CD8-positive, alpha-beta memory T cell (primary cell): ENCODE measurements around the gene FZR1. TPM values are rescaled to one million over a fixed set of nuclear protein-coding genes. Genes with fewer than 3 reads are reported as not detected.

Source experiments
- CTCF ChIA-PET: fragments of 350-600 bp; sonication (Branson Sonifier 250); formaldehyde crosslinking; loops from one replicate; lab custom pipeline; 2021; ENCODE audit warnings: antibody characterized with exemption; lab: Charles Lee
- POLR2A ChIA-PET: fragments of 350-600 bp; sonication (Branson Sonifier 250); formaldehyde crosslinking; loops from one replicate; lab custom pipeline; 2021; ENCODE audit warnings: antibody characterized with exemption; lab: Charles Lee
- DNase-seq, 5 donors: peaks; one replicate each; pipeline versions ENCODE4 v3.0.0 to v3.0.0-alpha.2; 2020 to 2022; ENCODE audit warnings: mixed read lengths in 1 of 5
- H3K27ac ChIP-seq: one replicate; pipeline ENCODE4 v1.7.0; 2013; ENCODE audit warnings: low read depth, mild to moderate bottlenecking, low read length, moderate library complexity
- H3K27me3 ChIP-seq: 2 replicates; pipeline ENCODE4 v1.7.0; 2013; ENCODE audit warnings: low read length, mild to moderate bottlenecking; ENCODE audit not compliant: insufficient read depth, poor library complexity, severe bottlenecking
- H3K36me3 ChIP-seq: 2 replicates; pipeline ENCODE4 v1.7.0; 2013; ENCODE audit warnings: mild to moderate bottlenecking, low read length, moderate library complexity; ENCODE audit not compliant: insufficient read depth
- H3K4me1 ChIP-seq: 2 replicates; pipeline ENCODE4 v1.7.0; 2013; ENCODE audit warnings: mild to moderate bottlenecking, low read length, moderate library complexity; ENCODE audit not compliant: insufficient read depth
- H3K4me3 ChIP-seq: 2 replicates; pipeline ENCODE4 v1.7.0; 2013; ENCODE audit warnings: mild to moderate bottlenecking, low read length
- H3K9me3 ChIP-seq: 2 replicates; pipeline ENCODE4 v1.7.0; 2013; ENCODE audit warnings: mild to moderate bottlenecking, low read length
- H3K27ac Mint-ChIP-seq, 8 donors: one replicate each; pipeline ENCODE4 v1.8.0; 2020 to 2021; ENCODE audit warnings: mixed read lengths in 8 of 8, mild to moderate bottlenecking in 6 of 8, inconsistent platforms in 3 of 8, moderate library complexity in 3 of 8
- H3K27me3 Mint-ChIP-seq, 2 donors: one replicate each; pipeline ENCODE4 v1.8.0; 2020 to 2021; ENCODE audit warnings: mixed read lengths in 2 of 2, mild to moderate bottlenecking in 1 of 2, moderate library complexity in 1 of 2
- H3K36me3 Mint-ChIP-seq, 3 donors: one replicate each; pipeline ENCODE4 v1.8.0; 2020 to 2021; ENCODE audit warnings: mixed read lengths in 3 of 3, inconsistent platforms in 1 of 3, mild to moderate bottlenecking in 1 of 3
- H3K4me1 Mint-ChIP-seq, 3 donors: one replicate each; pipeline ENCODE4 v1.8.0; 2020 to 2021; ENCODE audit warnings: mixed read lengths in 3 of 3, inconsistent platforms in 1 of 3, mild to moderate bottlenecking in 1 of 3
- H3K4me3 Mint-ChIP-seq, 7 donors: one replicate each; pipeline ENCODE4 v1.8.0; 2020 to 2021; ENCODE audit warnings: mixed read lengths in 7 of 7, mild to moderate bottlenecking in 6 of 7, moderate library complexity in 4 of 7, inconsistent platforms in 2 of 7
- H3K9me3 Mint-ChIP-seq, 5 donors: one replicate each; pipeline ENCODE4 v1.8.0; 2020 to 2022; ENCODE audit warnings: mixed read lengths in 5 of 5, mild to moderate bottlenecking in 3 of 5, moderate library complexity in 2 of 5, inconsistent platforms in 1 of 5
- polyA plus RNA-seq: library from polyadenylated mRNA; unstranded; fragments of 300-500 nt; fragmentation: Illumina TruSeq; gene quantifications from one replicate; pipeline ENCODE4 v1.2.3, GENCODE V29; 2021
- total RNA-seq, 2 experiments: library from RNA; stranded (reverse); gene quantifications; one replicate each; pipeline ENCODE4 v1.2.3, GENCODE V29; 2021

The FZR1 gene
- total and polyA plus RNA-seq, 3 experiments from 2014 or later, result 14.4 to 36.9 (median 36.7) TPM

DNA sequence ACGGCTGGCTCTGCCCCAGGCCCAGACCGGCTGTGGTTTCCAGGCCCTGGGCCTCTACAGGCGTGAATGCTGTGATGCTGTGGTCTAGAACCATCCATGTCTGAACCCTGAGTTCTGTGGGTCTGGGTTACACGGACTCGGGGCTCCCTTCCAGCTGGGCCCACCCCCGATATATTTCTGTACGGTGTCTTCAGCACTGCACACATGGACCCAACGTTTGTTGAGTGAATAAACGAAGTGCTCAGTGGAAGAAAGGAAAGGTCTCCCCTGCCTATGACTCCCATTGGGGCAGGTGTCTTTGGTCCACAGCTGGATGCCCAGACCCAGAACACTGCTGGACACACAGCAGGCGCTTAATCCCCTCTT lies 39.5 kb downstream of the FZR1 start:
- Histone ChIP-seq H3K4me1 (no peaks in the 10 kb centered on the region), H3K27ac (no peak overlapping the region), H3K27me3 (no peaks in the 10 kb centered on the region), H3K9me3 (no peaks in the 10 kb centered on the region), H3K36me3 (peaks cover 12% of the 10 kb centered on the region), H3K4me3 (no peak overlapping the region)
- Mint-ChIP-seq H3K27me3 (no peaks in the 10 kb centered on the region), H3K9me3 (no peaks in the 10 kb centered on the region), H3K4me3 (no peak overlapping the region), H3K4me1 (peaks cover 5 to 12% (median 8%) of the 10 kb centered on the region in 3 donors), H3K36me3 (peaks cover 0 to 42% (median 2%) of the 10 kb centered on the region in 3 donors), H3K27ac (peak overlapping the region in 5 of 8 donors; percentile 4 to 51 (median 38))
- DNase-seq, result no peak
- ChIA-PET CTCF (interaction anchor here (0.8 to 4.8 kb wide), 11 partner anchors 11 to 74 kb away, joined by 3 to 62 read pairs (median 5); partner anchors contain the start of genes GIPC3 and MFSD12), POLR2A (interaction anchor here (1.0 to 3.0 kb wide), 3 partner anchors 9 to 39 kb away, joined by 4 to 14 read pairs (median 4); no protein-coding TSS in a partner anchor)

- ChIA-PET POLR2A (interaction anchor here (3.0 kb wide), 1 partner anchor 8 kb away, joined by 14 read pairs; no protein-coding TSS in a partner anchor), CTCF (interaction anchor here (0.6 to 4.8 kb wide), 9 partner anchors 11 to 484 kb away, joined by 3 to 62 read pairs (median 5); partner anchors contain the start of genes GIPC3 and MFSD12)
- Mint-ChIP-seq H3K4me3 (no peak overlapping the region), H3K36me3 (peaks cover 0 to 46% (median 2%) of the 10 kb centered on the region in 3 donors), H3K4me1 (peaks cover 5 to 16% (median 10%) of the 10 kb centered on the region in 3 donors), H3K27me3 (no peaks in the 10 kb centered on the region), H3K9me3 (no peaks in the 10 kb centered on the region), H3K27ac (peak overlapping the region in 3 of 8 donors; percentile 38 to 51 (median 47))
- DNase-seq, result no peak
- no peaks in the 10 kb centered on the region for H3K9me3 ChIP-seq
- H3K4me1 ChIP-seq, result no peaks in the 10 kb centered on the region
- no peak overlapping the region for H3K27ac ChIP-seq
- H3K4me3 ChIP-seq, result no peak overlapping the region
- H3K27me3 ChIP-seq, result no peaks in the 10 kb centered on the region
- H3K36me3 ChIP-seq, result peaks cover 16% of the 10 kb centered on the region
These were observed 40.0 kb downstream of the FZR1 start for GRCh38 chr19:3546119-3546518.

GRCh38 chr19:3547301-3547731 lies 41.2 kb downstream of the FZR1 start:
- ChIA-PET POLR2A (interaction anchor here (1.0 kb wide), 1 partner anchor 9 kb away, joined by 4 read pairs; no protein-coding TSS in a partner anchor), CTCF (interaction anchor here (0.7 to 4.8 kb wide), 3 partner anchors 10 to 38 kb away, joined by 3 to 62 read pairs (median 18); partner anchors contain the start of genes GIPC3 and MFSD12)
- no peak overlapping the region for H3K4me3 Mint-ChIP-seq
- H3K9me3 Mint-ChIP-seq, result no peaks in the 10 kb centered on the region
- peaks cover 16% of the 10 kb centered on the region for H3K36me3 ChIP-seq
- H3K27me3 Mint-ChIP-seq, result no peaks in the 10 kb centered on the region
- no peak overlapping the region for H3K27ac ChIP-seq
- H3K4me1 Mint-ChIP-seq, result peaks cover 5 to 23% (median 15%) of the 10 kb centered on the region in 3 donors
- no peak for DNase-seq
- peak overlapping the region in 2 of 8 donors; percentile 32 to 83 for H3K27ac Mint-ChIP-seq
- no peaks in the 10 kb centered on the region for H3K27me3 ChIP-seq
- H3K9me3 ChIP-seq, result no peaks in the 10 kb centered on the region
- peaks cover 0 to 51% (median 2%) of the 10 kb centered on the region in 3 donors for H3K36me3 Mint-ChIP-seq
- no peaks in the 10 kb centered on the region for H3K4me1 ChIP-seq
- H3K4me3 ChIP-seq, result no peak overlapping the region

GRCh38 chr19:3547767-3548282 lies 41.7 kb downstream of the FZR1 start:
- H3K27ac ChIP-seq, result no peak overlapping the region
- H3K36me3 Mint-ChIP-seq, result peaks cover 0 to 49% (median 2%) of the 10 kb centered on the region in 3 donors
- H3K4me1 ChIP-seq, result peaks cover 3% of the 10 kb centered on the region
- CTCF ChIA-PET, result interaction anchor here (0.7 to 4.8 kb wide), 2 partner anchors 9 to 30 kb away, joined by 3 to 62 read pairs; partner anchors contain the start of gene MFSD12
- H3K9me3 ChIP-seq, result no peaks in the 10 kb centered on the region
- H3K27ac Mint-ChIP-seq, result no peak overlapping the region
- no peak overlapping the region for H3K4me3 ChIP-seq
- no peaks in the 10 kb centered on the region for H3K27me3 Mint-ChIP-seq
- POLR2A ChIA-PET, result interaction anchor here (1.0 kb wide), 1 partner anchor 9 kb away, joined by 4 read pairs; no protein-coding TSS in a partner anchor
- peaks cover 16% of the 10 kb centered on the region for H3K36me3 ChIP-seq
- no peak overlapping the region for H3K4me3 Mint-ChIP-seq
- no peaks in the 10 kb centered on the region for H3K27me3 ChIP-seq
- no peak for DNase-seq
- peaks cover 5 to 23% (median 15%) of the 10 kb centered on the region in 3 donors for H3K4me1 Mint-ChIP-seq
- H3K9me3 Mint-ChIP-seq, result no peaks in the 10 kb centered on the region

GRCh38 chr19:3548606-3549005 lies 42.5 kb downstream of the FZR1 start:
- H3K4me3 Mint-ChIP-seq, result no peak overlapping the region

GRCh38 chr19:3549816-3550215 lies 43.7 kb downstream of the FZR1 start:
- DNase-seq, result no peak
- Mint-ChIP-seq H3K27ac (peak overlapping the region in 1 of 8 donors; percentile 69), H3K4me1 (peaks cover 13 to 34% (median 23%) of the 10 kb centered on the region in 3 donors), H3K9me3 (no peaks in the 10 kb centered on the region), H3K4me3 (no peak overlapping the region), H3K27me3 (no peaks in the 10 kb centered on the region), H3K36me3 (peaks cover 0 to 46% (median 4%) of the 10 kb centered on the region in 3 donors)
- no peak overlapping the region for H3K27ac ChIP-seq
- H3K36me3 ChIP-seq, result peaks cover 16% of the 10 kb centered on the region
- H3K4me3 ChIP-seq, result no peak overlapping the region
- ChIA-PET CTCF (no interaction called here), POLR2A (no interaction called here)
- peaks cover 21% of the 10 kb centered on the region for H3K4me1 ChIP-seq
- H3K27me3 ChIP-seq, result no peaks in the 10 kb centered on the region
- no peaks in the 10 kb centered on the region for H3K9me3 ChIP-seq

More at GRCh38 chr19:3548606-3549005, 42.5 kb downstream of the FZR1 start:
- peaks cover 16% of the 10 kb centered on the region for H3K36me3 ChIP-seq
- no peaks in the 10 kb centered on the region for H3K9me3 Mint-ChIP-seq
- H3K27me3 ChIP-seq, result no peaks in the 10 kb centered on the region
- ChIA-PET CTCF (interaction anchor here (4.8 kb wide), 1 partner anchor 8 kb away, joined by 62 read pairs; the partner anchor contains the start of gene MFSD12), POLR2A (interaction anchor here (0.8 kb wide), 1 partner anchor 38 kb away, joined by 4 read pairs; no protein-coding TSS in a partner anchor)
- H3K27ac Mint-ChIP-seq, result no peak overlapping the region
- H3K4me1 ChIP-seq, result peaks cover 9% of the 10 kb centered on the region
- no peak overlapping the region for H3K27ac ChIP-seq
- H3K36me3 Mint-ChIP-seq, result peaks cover 0 to 47% (median 2%) of the 10 kb centered on the region in 3 donors
- no peak overlapping the region for H3K4me3 ChIP-seq
- H3K9me3 ChIP-seq, result no peaks in the 10 kb centered on the region
- H3K4me1 Mint-ChIP-seq, result peaks cover 5 to 26% (median 17%) of the 10 kb centered on the region in 3 donors
- H3K27me3 Mint-ChIP-seq, result no peaks in the 10 kb centered on the region
- DNase-seq, result no peak

DNA sequence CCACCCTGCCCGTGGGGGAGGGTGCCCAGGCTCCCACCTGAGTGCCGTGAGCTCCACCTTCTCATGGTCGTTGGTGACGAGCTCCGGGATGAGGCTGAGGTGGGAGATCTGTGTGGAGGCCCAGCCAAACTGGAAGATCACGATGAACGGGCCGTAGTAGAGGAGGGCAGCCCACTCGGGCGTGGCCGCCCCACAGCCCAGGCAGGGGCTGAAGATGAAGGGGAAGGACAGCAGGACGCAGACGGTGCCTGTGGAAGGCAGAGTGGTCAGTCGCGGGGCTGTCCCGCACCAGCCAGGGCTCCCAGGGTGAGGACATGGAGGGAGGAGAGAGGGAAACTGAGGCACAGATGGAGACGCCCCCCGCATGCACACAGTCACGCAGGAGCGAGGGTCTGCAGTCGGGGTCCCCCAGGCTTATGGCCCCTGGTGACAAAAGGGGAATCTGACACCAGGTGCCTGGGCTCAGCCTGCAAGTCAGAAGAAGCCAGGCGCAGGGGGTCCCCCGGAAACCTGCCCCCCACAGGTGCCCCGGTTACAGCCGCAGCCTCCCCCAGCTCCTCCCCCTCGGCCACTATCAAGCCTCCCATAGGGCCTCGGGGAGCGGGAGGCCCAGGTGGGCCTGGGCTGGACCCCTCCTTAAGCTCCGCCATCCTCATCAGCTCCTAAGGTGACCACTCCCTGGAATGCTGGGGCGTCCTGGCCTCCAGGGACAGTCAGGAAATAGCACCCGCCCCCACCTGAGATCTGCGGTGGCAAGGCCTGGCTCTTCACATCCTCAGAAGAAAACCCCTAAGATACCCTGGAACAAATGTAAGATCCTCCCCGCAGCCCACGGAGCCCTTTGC lies 45.1 kb downstream of the FZR1 start:
- peak overlapping the region in 7 of 8 donors; percentile 47 to 88 (median 71) for H3K27ac Mint-ChIP-seq
- CTCF ChIA-PET, result no interaction called here

More for the DNA sequence above, 45.1 kb downstream of the FZR1 start:
- POLR2A ChIA-PET, result interaction anchor here (0.6 kb wide), 1 partner anchor 8 kb away, joined by 5 read pairs; no protein-coding TSS in a partner anchor
- no peaks in the 10 kb centered on the region for H3K9me3 ChIP-seq
- H3K4me1 ChIP-seq, result peaks cover 33% of the 10 kb centered on the region
- peaks cover 0 to 35% (median 2%) of the 10 kb centered on the region in 3 donors for H3K36me3 Mint-ChIP-seq
- no peaks in the 10 kb centered on the region for H3K27me3 Mint-ChIP-seq
- peaks cover 22 to 35% (median 28%) of the 10 kb centered on the region in 3 donors for H3K4me1 Mint-ChIP-seq
- no peaks in the 10 kb centered on the region for H3K9me3 Mint-ChIP-seq
- H3K27ac ChIP-seq, result no peak overlapping the region
- no peak for DNase-seq
- H3K36me3 ChIP-seq, result peaks cover 9% of the 10 kb centered on the region
- peak overlapping the region in 2 of 7 donors; percentile 19 to 37 for H3K4me3 Mint-ChIP-seq
- no peaks in the 10 kb centered on the region for H3K27me3 ChIP-seq
- H3K4me3 ChIP-seq, result no peak overlapping the region
